Neural progenitor cell (in vitro differentiated cells): ENCODE data around the gene KMT2C.

Source experiments
- EZH2 ChIP-seq: fragments of 200-600 bp; sonication (generic); IDR thresholded peaks from 2 replicates; pipeline ENCODE4 v1.6.1; 2017; ENCODE audit warnings: antibody characterized with exemption, mild to moderate bottlenecking, moderate library complexity
- TF ChIP-seq, protein P1 (sequence below): fragments of 200-600 bp; sonication (generic); IDR thresholded peaks from 2 replicates; pipeline ENCODE4 v1.5.1; 2017; ENCODE audit warnings: antibody characterized with exemption, mild to moderate bottlenecking

GRCh38 chr7:152335900-152336571 lies 99.8 kb downstream of the KMT2C start:
- TF ChIP-seq, protein P1, sequence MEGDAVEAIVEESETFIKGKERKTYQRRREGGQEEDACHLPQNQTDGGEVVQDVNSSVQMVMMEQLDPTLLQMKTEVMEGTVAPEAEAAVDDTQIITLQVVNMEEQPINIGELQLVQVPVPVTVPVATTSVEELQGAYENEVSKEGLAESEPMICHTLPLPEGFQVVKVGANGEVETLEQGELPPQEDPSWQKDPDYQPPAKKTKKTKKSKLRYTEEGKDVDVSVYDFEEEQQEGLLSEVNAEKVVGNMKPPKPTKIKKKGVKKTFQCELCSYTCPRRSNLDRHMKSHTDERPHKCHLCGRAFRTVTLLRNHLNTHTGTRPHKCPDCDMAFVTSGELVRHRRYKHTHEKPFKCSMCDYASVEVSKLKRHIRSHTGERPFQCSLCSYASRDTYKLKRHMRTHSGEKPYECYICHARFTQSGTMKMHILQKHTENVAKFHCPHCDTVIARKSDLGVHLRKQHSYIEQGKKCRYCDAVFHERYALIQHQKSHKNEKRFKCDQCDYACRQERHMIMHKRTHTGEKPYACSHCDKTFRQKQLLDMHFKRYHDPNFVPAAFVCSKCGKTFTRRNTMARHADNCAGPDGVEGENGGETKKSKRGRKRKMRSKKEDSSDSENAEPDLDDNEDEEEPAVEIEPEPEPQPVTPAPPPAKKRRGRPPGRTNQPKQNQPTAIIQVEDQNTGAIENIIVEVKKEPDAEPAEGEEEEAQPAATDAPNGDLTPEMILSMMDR = no peak
- no peak for TF ChIP-seq EZH2
